HL-60 (cell line): ENCODE results near the gene RHOT2.

ENCODE experiments used
- DNase-seq, 2 experiments: peaks; one replicate each; pipeline ENCODE4 v3.0.0-alpha.2; 2010 to 2020; ENCODE audit warnings: low read depth in 1 of 2, low spot score in 1 of 2
- H3K27ac ChIP-seq: fragments of 250-450 bp; sonication (Bioruptor Pico); replicated peaks from 2 replicates; pipeline ENCODE4 v1.5.1; 2020; ENCODE audit warnings: mild to moderate bottlenecking, moderate library complexity
- H3K27me3 ChIP-seq: fragments of 250-450 bp; sonication (Bioruptor Pico); 2 replicates; pipeline ENCODE4 v1.5.1; 2021; ENCODE audit warnings: mild to moderate bottlenecking, moderate library complexity; ENCODE audit not compliant: insufficient read depth, poor library complexity, severe bottlenecking
- H3K4me3 ChIP-seq: replicated peaks from 2 replicates; pipeline ENCODE4 v1.5.1; 2011; ENCODE audit warnings: mild to moderate bottlenecking, control low read depth, low read length; ENCODE audit not compliant: insufficient read depth
- GABPA ChIP-seq: IDR thresholded peaks from 2 replicates; pipeline ENCODE4 v1.6.1; 2012; ENCODE audit warnings: low read depth
- POLR2AphosphoS5 ChIP-seq: IDR thresholded peaks from 2 replicates; pipeline ENCODE4 v1.6.1; 2012; ENCODE audit warnings: low read depth
- SPI1 ChIP-seq: IDR thresholded peaks from 2 replicates; pipeline ENCODE4 v1.6.1; 2012; ENCODE audit warnings: low read depth, mild to moderate bottlenecking, borderline replicate concordance
- TF ChIP-seq, protein P1 (sequence below): IDR thresholded peaks from 2 replicates; pipeline ENCODE4 v1.6.1; 2012; ENCODE audit warnings: low read depth; ENCODE audit not compliant: insufficient replicate concordance
- TF ChIP-seq, protein P2 (sequence below): IDR thresholded peaks from one replicate; pipeline ENCODE4 v1.5.1; 2011; ENCODE audit warnings: low read length, control low read depth, inconsistent platforms; ENCODE audit not compliant: insufficient read depth

RHOT2 gene

DNA sequence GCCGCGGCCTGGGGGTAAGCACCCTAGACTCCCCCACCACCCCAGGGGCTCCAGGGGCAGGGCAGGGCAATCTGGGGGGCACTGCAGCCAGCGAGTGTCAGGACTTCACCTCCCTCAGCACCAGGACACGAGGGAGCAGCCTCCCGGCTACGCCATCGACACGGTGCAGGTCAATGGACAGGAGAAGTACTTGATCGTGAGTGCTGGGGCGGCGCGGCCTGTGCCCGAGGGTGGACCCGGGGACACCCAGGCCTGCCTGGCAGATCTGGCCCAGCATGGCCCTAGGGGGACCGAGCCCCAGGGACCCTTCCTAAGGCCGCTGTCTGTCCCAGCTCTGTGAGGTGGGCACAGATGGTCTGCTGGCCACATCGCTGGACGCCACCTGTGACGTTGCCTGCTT is 4.4 kb downstream of the RHOT2 start:
- H3K27me3 ChIP-seq, result no peaks in the 10 kb centered on the region
- H3K27ac ChIP-seq, result no peak overlapping the region
- no peak for TF ChIP-seq POLR2AphosphoS5
- no peak for TF ChIP-seq GABPA
- TF ChIP-seq, protein P1, sequence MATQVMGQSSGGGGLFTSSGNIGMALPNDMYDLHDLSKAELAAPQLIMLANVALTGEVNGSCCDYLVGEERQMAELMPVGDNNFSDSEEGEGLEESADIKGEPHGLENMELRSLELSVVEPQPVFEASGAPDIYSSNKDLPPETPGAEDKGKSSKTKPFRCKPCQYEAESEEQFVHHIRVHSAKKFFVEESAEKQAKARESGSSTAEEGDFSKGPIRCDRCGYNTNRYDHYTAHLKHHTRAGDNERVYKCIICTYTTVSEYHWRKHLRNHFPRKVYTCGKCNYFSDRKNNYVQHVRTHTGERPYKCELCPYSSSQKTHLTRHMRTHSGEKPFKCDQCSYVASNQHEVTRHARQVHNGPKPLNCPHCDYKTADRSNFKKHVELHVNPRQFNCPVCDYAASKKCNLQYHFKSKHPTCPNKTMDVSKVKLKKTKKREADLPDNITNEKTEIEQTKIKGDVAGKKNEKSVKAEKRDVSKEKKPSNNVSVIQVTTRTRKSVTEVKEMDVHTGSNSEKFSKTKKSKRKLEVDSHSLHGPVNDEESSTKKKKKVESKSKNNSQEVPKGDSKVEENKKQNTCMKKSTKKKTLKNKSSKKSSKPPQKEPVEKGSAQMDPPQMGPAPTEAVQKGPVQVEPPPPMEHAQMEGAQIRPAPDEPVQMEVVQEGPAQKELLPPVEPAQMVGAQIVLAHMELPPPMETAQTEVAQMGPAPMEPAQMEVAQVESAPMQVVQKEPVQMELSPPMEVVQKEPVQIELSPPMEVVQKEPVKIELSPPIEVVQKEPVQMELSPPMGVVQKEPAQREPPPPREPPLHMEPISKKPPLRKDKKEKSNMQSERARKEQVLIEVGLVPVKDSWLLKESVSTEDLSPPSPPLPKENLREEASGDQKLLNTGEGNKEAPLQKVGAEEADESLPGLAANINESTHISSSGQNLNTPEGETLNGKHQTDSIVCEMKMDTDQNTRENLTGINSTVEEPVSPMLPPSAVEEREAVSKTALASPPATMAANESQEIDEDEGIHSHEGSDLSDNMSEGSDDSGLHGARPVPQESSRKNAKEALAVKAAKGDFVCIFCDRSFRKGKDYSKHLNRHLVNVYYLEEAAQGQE, result no peak
- TF ChIP-seq, protein P2, sequence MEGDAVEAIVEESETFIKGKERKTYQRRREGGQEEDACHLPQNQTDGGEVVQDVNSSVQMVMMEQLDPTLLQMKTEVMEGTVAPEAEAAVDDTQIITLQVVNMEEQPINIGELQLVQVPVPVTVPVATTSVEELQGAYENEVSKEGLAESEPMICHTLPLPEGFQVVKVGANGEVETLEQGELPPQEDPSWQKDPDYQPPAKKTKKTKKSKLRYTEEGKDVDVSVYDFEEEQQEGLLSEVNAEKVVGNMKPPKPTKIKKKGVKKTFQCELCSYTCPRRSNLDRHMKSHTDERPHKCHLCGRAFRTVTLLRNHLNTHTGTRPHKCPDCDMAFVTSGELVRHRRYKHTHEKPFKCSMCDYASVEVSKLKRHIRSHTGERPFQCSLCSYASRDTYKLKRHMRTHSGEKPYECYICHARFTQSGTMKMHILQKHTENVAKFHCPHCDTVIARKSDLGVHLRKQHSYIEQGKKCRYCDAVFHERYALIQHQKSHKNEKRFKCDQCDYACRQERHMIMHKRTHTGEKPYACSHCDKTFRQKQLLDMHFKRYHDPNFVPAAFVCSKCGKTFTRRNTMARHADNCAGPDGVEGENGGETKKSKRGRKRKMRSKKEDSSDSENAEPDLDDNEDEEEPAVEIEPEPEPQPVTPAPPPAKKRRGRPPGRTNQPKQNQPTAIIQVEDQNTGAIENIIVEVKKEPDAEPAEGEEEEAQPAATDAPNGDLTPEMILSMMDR, result no peak
- TF ChIP-seq SPI1, result no peak
- DNase-seq, result no peak
- H3K4me3 ChIP-seq, result no peak overlapping the region

DNA sequence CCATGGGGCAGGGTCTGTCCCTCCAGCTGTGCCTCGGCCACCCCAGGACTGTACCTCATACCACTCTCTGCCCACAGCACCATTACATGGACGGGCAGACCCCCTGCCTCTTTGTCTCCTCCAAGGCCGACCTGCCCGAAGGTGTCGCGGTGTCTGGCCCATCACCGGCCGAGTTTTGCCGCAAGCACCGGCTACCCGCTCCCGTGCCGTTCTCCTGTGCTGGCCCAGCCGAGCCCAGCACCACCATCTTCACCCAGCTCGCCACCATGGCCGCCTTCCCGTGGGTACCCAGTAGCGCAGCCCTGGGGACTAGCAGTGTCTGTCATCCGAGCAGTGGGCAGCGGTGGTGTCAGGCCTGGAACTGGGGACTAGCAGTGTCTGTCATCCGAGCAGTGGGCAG is 4.9 kb downstream of the RHOT2 start:
- TF ChIP-seq POLR2AphosphoS5 (no peak), SPI1 (no peak), GABPA (no peak)
- TF ChIP-seq, protein P2, result no peak
- TF ChIP-seq, protein P1, result no peak
- no peak for DNase-seq
- H3K27ac ChIP-seq, result no peak overlapping the region

DNA sequence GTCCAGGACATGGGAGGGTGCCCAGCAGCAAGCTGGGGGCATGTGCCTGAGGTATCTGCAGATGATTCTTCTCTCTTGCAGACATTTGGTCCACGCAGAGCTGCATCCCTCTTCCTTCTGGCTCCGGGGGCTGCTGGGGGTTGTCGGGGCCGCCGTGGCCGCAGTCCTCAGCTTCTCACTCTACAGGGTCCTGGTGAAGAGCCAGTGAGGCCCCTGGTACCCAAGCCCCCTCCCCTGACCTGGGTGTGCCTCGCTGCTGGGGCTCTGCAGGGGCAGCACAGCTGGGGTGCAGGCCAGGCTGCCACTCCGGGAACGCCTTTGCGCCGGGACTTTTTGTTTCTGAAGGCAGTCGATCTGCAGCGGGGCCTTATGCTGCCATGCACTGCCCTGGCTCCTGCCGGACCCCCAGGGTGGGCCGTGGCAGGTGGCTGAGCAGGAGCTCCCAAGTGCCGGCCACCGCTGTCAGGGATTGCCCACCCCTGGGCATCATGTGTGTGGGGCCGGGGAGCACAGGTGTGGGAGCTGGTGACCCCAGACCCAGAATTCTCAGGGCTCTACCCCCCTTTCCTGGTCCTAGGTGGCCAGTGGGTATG is 5.6 kb downstream of the RHOT2 start:
- TF ChIP-seq, protein P1, result no peak
- TF ChIP-seq POLR2AphosphoS5 (no peak), GABPA (no peak), SPI1 (no peak)
- TF ChIP-seq, protein P2, result no peak
- Histone ChIP-seq H3K4me3 (no peak overlapping the region), H3K27ac (no peak overlapping the region), H3K27me3 (no peaks in the 10 kb centered on the region)
- no peak for DNase-seq

More for the DNA sequence above, 4.9 kb downstream of the RHOT2 start:
- no peaks in the 10 kb centered on the region for H3K27me3 ChIP-seq
- no peak overlapping the region for H3K4me3 ChIP-seq
